Left lung (tissue), 10 donors: Measurements from ENCODE around the gene DLGAP1. TPM values are rescaled to one million over a fixed set of nuclear protein-coding genes. Genes with fewer than 3 reads are reported as not detected.
A peak's percentile ranks its signal among the peaks of the same experiment; 100 is the strongest.

Experiments used
- ATAC-seq: fragments of 200-7000 bp; cut with Tn5 transposase; one replicate; pipeline ENCODE4 v1.9.1; 2020; ENCODE audit warnings: moderate library complexity
- DNase-seq, 4 donors: peaks; one replicate each; pipeline ENCODE4 v3.0.0-alpha.2; 2013 to 2020
- H3K27ac ChIP-seq, 2 donors: fragments of 200-600 bp; sonication (generic) in 1 of 2; one replicate each; pipeline versions ENCODE4 v1.5.0 to v1.8.0; 2020 to 2021
- H3K27me3 ChIP-seq, 2 donors: fragments of 200-600 bp; sonication (generic) in 1 of 2; one replicate each; pipeline versions ENCODE4 v1.5.0 to v1.8.0; 2020 to 2021
- H3K36me3 ChIP-seq, 2 donors: fragments of 200-600 bp; sonication (generic) in 1 of 2; one replicate each; pipeline versions ENCODE4 v1.5.0 to v1.8.0; 2020 to 2021
- H3K4me1 ChIP-seq, 2 donors: fragments of 200-600 bp; one replicate each; pipeline ENCODE4 v1.8.0; 2021
- H3K4me3 ChIP-seq, 2 donors: fragments of 200-600 bp; sonication (generic) in 1 of 2; one replicate each; pipeline versions ENCODE4 v1.5.0 to v1.8.0; 2020 to 2021; ENCODE audit warnings: mild to moderate bottlenecking in 1 of 2
- H3K9me3 ChIP-seq, 2 donors: fragments of 200-600 bp; sonication (generic) in 1 of 2; one replicate each; pipeline versions ENCODE4 v1.5.0 to v1.8.0; 2020 to 2021
- intact Hi-C, 2 donors: fragments of 100-400 bp; cut with DNase I; formaldehyde crosslinking; loops; one replicate each; pipeline versions ENCODE4 v1.11.2 to v1.14.2; 2022
- polyA plus RNA-seq, 6 donors: library from polyadenylated mRNA; unstranded; fragments of 120-200 nt; gene quantifications; one replicate each; pipeline ENCODE4 v1.2.1, GENCODE V29; 2013; ENCODE audit not compliant: insufficient read length in 6 of 6
- total RNA-seq, 2 donors: library from RNA; stranded (reverse); fragmentation: NEBNext Ultra II Directional; extraction: Animal tissue kit (Norgen Biotek cat#: 25700); gene quantifications; one replicate each; pipeline ENCODE4 v1.2.1, GENCODE V29; 2021
- TF ChIP-seq, protein P1 (sequence below), 2 donors: fragments of 200-600 bp; sonication (generic) in 1 of 2; IDR thresholded peaks; one replicate each; pipeline versions ENCODE4 v1.5.0 to v1.8.0; 2021; ENCODE audit warnings: antibody characterized with exemption in 2 of 2
- donor health status: DM: no; HTN: yes; CAD: no.
- donor health status: DM: no; HTN: no; CAD: no.

Gene DLGAP1
- total and polyA plus RNA-seq, 8 donors: 1.6 to 4.0 (median 2.1) TPM

DNA sequence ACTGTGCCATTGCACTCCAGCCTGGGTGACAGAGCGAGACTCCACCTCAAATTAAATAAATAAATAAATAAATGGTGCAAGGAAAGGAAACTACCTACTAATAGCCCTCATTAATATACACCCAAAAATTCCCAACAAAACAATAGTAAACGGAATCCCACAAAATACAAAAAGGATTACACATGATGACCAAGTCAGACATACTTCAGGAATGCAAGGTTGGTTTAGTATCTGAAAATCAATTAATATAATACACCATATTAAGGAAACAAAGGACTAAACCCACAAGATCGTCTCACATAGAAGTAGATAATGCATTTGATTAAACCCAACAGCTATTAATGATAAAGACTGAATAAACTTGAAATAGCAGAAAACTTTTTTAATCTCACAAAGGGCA is 697.7 kb downstream of the DLGAP1 start:
- TF ChIP-seq, protein P1, sequence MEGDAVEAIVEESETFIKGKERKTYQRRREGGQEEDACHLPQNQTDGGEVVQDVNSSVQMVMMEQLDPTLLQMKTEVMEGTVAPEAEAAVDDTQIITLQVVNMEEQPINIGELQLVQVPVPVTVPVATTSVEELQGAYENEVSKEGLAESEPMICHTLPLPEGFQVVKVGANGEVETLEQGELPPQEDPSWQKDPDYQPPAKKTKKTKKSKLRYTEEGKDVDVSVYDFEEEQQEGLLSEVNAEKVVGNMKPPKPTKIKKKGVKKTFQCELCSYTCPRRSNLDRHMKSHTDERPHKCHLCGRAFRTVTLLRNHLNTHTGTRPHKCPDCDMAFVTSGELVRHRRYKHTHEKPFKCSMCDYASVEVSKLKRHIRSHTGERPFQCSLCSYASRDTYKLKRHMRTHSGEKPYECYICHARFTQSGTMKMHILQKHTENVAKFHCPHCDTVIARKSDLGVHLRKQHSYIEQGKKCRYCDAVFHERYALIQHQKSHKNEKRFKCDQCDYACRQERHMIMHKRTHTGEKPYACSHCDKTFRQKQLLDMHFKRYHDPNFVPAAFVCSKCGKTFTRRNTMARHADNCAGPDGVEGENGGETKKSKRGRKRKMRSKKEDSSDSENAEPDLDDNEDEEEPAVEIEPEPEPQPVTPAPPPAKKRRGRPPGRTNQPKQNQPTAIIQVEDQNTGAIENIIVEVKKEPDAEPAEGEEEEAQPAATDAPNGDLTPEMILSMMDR (IDR thresholded peaks at IDR 0.05): no peak
- Histone ChIP-seq H3K4me1 (no peaks in the 10 kb centered on the region), H3K4me3 (no peak overlapping the region), H3K36me3 (no peaks in the 10 kb centered on the region), H3K27me3 (no peaks in the 10 kb centered on the region), H3K9me3 (peaks cover 0 to 16% of the 10 kb centered on the region in 2 donors), H3K27ac (no peak overlapping the region)
- DNase-seq: no peak
- no peak for ATAC-seq
- intact Hi-C loops: no loop called here

GRCh38 chr18:3753106-3753505 is 702.0 kb downstream of the DLGAP1 start:
- peaks cover 0 to 14% of the 10 kb centered on the region in 2 donors for H3K9me3 ChIP-seq
- TF ChIP-seq, protein P1 (IDR thresholded peaks at IDR 0.05): no peak
- H3K27ac ChIP-seq: no peak overlapping the region
- DNase-seq (no peak), ATAC-seq (no peak)
- H3K27me3 ChIP-seq: no peaks in the 10 kb centered on the region
- H3K4me3 ChIP-seq: no peak overlapping the region
- H3K4me1 ChIP-seq: peaks cover 0 to 3% of the 10 kb centered on the region in 2 donors
- intact Hi-C loops: no loop called here
- H3K36me3 ChIP-seq: no peaks in the 10 kb centered on the region

GRCh38 chr18:3748086-3748485 is 707.0 kb downstream of the DLGAP1 start:
- Histone ChIP-seq H3K27me3 (no peaks in the 10 kb centered on the region), H3K36me3 (no peaks in the 10 kb centered on the region), H3K27ac (peak overlapping the region; percentile 13 to 40), H3K4me3 (no peak overlapping the region), H3K9me3 (no peaks in the 10 kb centered on the region), H3K4me1 (peaks cover 0 to 16% of the 10 kb centered on the region in 2 donors)
- peak; percentile 53 for ATAC-seq
- no peak for DNase-seq
- intact Hi-C loops: no loop called here
- TF ChIP-seq, protein P1 (IDR thresholded peaks at IDR 0.05): no peak

GRCh38 chr18:3747176-3747973 is 707.7 kb downstream of the DLGAP1 start:
- no peaks in the 10 kb centered on the region for H3K9me3 ChIP-seq
- peak; percentile 69 for ATAC-seq
- TF ChIP-seq, protein P1 (IDR thresholded peaks at IDR 0.05): no peak
- no peak for DNase-seq
- peaks cover 0 to 16% of the 10 kb centered on the region in 2 donors for H3K4me1 ChIP-seq
- H3K27me3 ChIP-seq: no peaks in the 10 kb centered on the region
- intact Hi-C loops: no loop called here
- no peak overlapping the region for H3K4me3 ChIP-seq
- H3K36me3 ChIP-seq: no peaks in the 10 kb centered on the region
- peak overlapping the region; percentile 38 to 40 for H3K27ac ChIP-seq

- no peak overlapping the region for H3K27ac ChIP-seq
- DNase-seq (no peak), ATAC-seq (no peak)
Measured at GRCh38 chr18:3742541-3742940, 712.6 kb downstream of the DLGAP1 start.

More at GRCh38 chr18:3742541-3742940, 712.6 kb downstream of the DLGAP1 start:
- TF ChIP-seq, protein P1 (IDR thresholded peaks at IDR 0.05): no peak
- no peaks in the 10 kb centered on the region for H3K36me3 ChIP-seq
- no peaks in the 10 kb centered on the region for H3K9me3 ChIP-seq
- intact Hi-C loops: no loop called here
- no peaks in the 10 kb centered on the region for H3K27me3 ChIP-seq
- H3K4me1 ChIP-seq: peaks cover 0 to 8% of the 10 kb centered on the region in 2 donors
- no peak overlapping the region for H3K4me3 ChIP-seq
